SU-DHL-6 (cell line): ENCODE results near the gene COL25A1.

Source experiments
- CTCF ChIP-seq: fragments of 200-600 bp; sonication (generic); IDR thresholded peaks from one replicate; pipeline ENCODE4 v1.5.1; 2017; ENCODE audit warnings: antibody characterized with exemption, mild to moderate bottlenecking, low read length, moderate library complexity; ENCODE audit not compliant: insufficient read depth, poor library complexity, severe bottlenecking
- EZH2phosphoT487 ChIP-seq: fragments of 200-600 bp; sonication (generic), shearing (Covaris generic); conservative IDR thresholded peaks from 2 replicates; pipeline ENCODE4 v1.6.1; 2018; ENCODE audit warnings: mild to moderate bottlenecking, antibody characterized with exemption, low read length, moderate library complexity, mixed read lengths

- TF ChIP-seq CTCF: no peak
- no peak for TF ChIP-seq EZH2phosphoT487
Measured at GRCh38 chr4:109164011-109164410, 138.4 kb downstream of the COL25A1 start.
